Hepatocyte (in vitro differentiated cells): ENCODE results near the gene NTF3.

Source experiments
- CTCF ChIP-seq: fragments of 200-600 bp; sonication (generic); IDR thresholded peaks from 2 replicates; pipeline ENCODE4 v1.5.1; 2016; ENCODE audit warnings: antibody characterized with exemption, mild to moderate bottlenecking; ENCODE audit not compliant: poor library complexity
- EZH2 ChIP-seq: fragments of 200-600 bp; sonication (generic); IDR thresholded peaks from 2 replicates; pipeline ENCODE4 v1.6.1; 2016; ENCODE audit warnings: antibody characterized with exemption, mild to moderate bottlenecking, borderline replicate concordance
- EZH2phosphoT487 ChIP-seq: fragments of 200-600 bp; sonication (generic); IDR thresholded peaks from one replicate; pipeline ENCODE4 v1.6.1; 2018; ENCODE audit warnings: antibody characterized with exemption, mild to moderate bottlenecking, low read depth, moderate library complexity; ENCODE audit not compliant: unreplicated experiment, severe bottlenecking

- TF ChIP-seq EZH2 (no peak), CTCF (no peak), EZH2phosphoT487 (no peak)
Measured at GRCh38 chr12:5509557-5509956, 77.6 kb downstream of the NTF3 start.
